HCT116 (cell line): ENCODE results near the gene FBXL2. TPM values are rescaled to one million over a fixed set of nuclear protein-coding genes. Genes with fewer than 3 reads are reported as not detected.

ENCODE experiments used
- ATAC-seq: fragments of 200-7000 bp; cut with Tn5 transposase; 2 replicates; pipeline ENCODE4 v1.9.1; 2020; ENCODE audit warnings: mild to moderate bottlenecking, moderate library complexity
- BruUV-seq: library from RNA; stranded (reverse); fragments of 400-500 nt; replicated peaks from 2 replicates; lab custom pipeline; 2021; lab: Mats Ljungman, UMichigan
- CTCF ChIA-PET: fragments of 300-600 bp; sonication (Branson Sonifier 250); formaldehyde crosslinking; loops from one replicate; lab custom pipeline; 2021; ENCODE audit warnings: antibody characterized with exemption; lab: Charles Lee
- POLR2A ChIA-PET: fragments of 300-600, 350-600 bp; sonication (Branson Sonifier 250); formaldehyde crosslinking; loops from one replicate; lab custom pipeline; 2021; ENCODE audit warnings: antibody characterized with exemption; lab: Charles Lee
- RAD21 ChIA-PET, 2 experiments: fragments of 300-600 bp; sonication (Branson Sonifier 250); formaldehyde crosslinking; loops; one replicate each; lab custom pipeline; 2023; ENCODE audit warnings: low total read pairs in 2 of 2; ENCODE audit not compliant: uncharacterized antibody in 2 of 2, unreplicated experiment in 2 of 2, low non-redundant PET in 1 of 2; lab: Charles Lee
- DNase-seq: peaks from one replicate; pipeline ENCODE4 v3.0.0-alpha.2; 2010; ENCODE audit warnings: low read depth, low spot score
- H2AFZ ChIP-seq: fragments of 200-600 bp; shearing (Covaris generic), sonication (generic); 2 replicates; pipeline ENCODE4 v1.6.1; 2017; ENCODE audit warnings: low read depth, mixed run types, mixed read lengths, antibody characterized with exemption, low read length; ENCODE audit not compliant: poor library complexity, severe bottlenecking
- H3K27ac ChIP-seq: 2 replicates; pipeline ENCODE4 v1.5.1; 2012; ENCODE audit warnings: low read depth, low read length
- H3K27me3 ChIP-seq: fragments of 200-600 bp; sonication (generic); 2 replicates; pipeline ENCODE4 v1.6.1; 2016; ENCODE audit warnings: mixed run types, low read length, mixed read lengths; ENCODE audit not compliant: insufficient read depth
- H3K36me3 ChIP-seq, 2 experiments: fragments of 200-500 bp in 1 of 2; fragments of 200-600 bp in 1 of 2; sonication (Bioruptor generic) in 1 of 2; sonication (generic) in 1 of 2; 2 replicates each; pipeline versions ENCODE4 v1.5.1 to v1.6.1; 2014 to 2016; ENCODE audit warnings: low read length in 2 of 2, inconsistent platforms in 1 of 2, mixed read lengths in 1 of 2, mixed run types in 1 of 2; ENCODE audit not compliant: insufficient read depth in 2 of 2, control insufficient read depth in 1 of 2
- H3K4me1 ChIP-seq, 2 experiments: fragments of 200-600 bp in 1 of 2; sonication (generic) in 1 of 2; 2 replicates each; pipeline versions ENCODE4 v1.5.1 to v1.6.1; 2012 to 2017; ENCODE audit warnings: low read length in 2 of 2, inconsistent platforms in 1 of 2, mild to moderate bottlenecking in 1 of 2, mixed read lengths in 1 of 2, mixed run types in 1 of 2, moderate library complexity in 1 of 2; ENCODE audit not compliant: insufficient read depth in 2 of 2, control insufficient read depth in 1 of 2
- H3K4me2 ChIP-seq: fragments of 200-600 bp; sonication (generic); 2 replicates; pipeline ENCODE4 v1.6.1; 2017; ENCODE audit warnings: mixed run types, low read length, mixed read lengths
- H3K4me3 ChIP-seq, 2 experiments: fragments of 200-600 bp in 1 of 2; sonication (generic) in 1 of 2; replicated peaks in 1 of 2; 2 replicates each; pipeline ENCODE4 v1.5.1; 2011 to 2016; ENCODE audit warnings: low read length in 2 of 2, control low read depth in 1 of 2, low read depth in 1 of 2, mild to moderate bottlenecking in 1 of 2, mixed read lengths in 1 of 2, mixed run types in 1 of 2
- H3K79me2 ChIP-seq: fragments of 200-600 bp; sonication (generic); 2 replicates; pipeline ENCODE4 v1.6.1; 2017; ENCODE audit warnings: mild to moderate bottlenecking, mixed run types, low read length, moderate library complexity, mixed read lengths; ENCODE audit not compliant: insufficient read depth
- H3K9ac ChIP-seq: fragments of 200-600 bp; sonication (generic); 2 replicates; pipeline ENCODE4 v1.6.1; 2016; ENCODE audit warnings: low read length, mixed read lengths
- H3K9me2 ChIP-seq: fragments of 200-600 bp; sonication (generic), shearing (Covaris generic); 2 replicates; pipeline ENCODE4 v1.6.1; 2017; ENCODE audit warnings: mixed run types, mild to moderate bottlenecking, moderate library complexity; ENCODE audit not compliant: insufficient read depth
- H3K9me3 ChIP-seq, 2 experiments: fragments of 200-500 bp in 1 of 2; fragments of 200-600 bp in 1 of 2; sonication (Bioruptor generic) in 1 of 2; sonication (generic) in 1 of 2; 2 replicates each; pipeline ENCODE4 v1.6.1; 2014 to 2017; ENCODE audit warnings: low read length in 2 of 2, mixed read lengths in 2 of 2, inconsistent platforms in 1 of 2, low read depth in 1 of 2, mild to moderate bottlenecking in 1 of 2, mixed run types in 1 of 2, moderate library complexity in 1 of 2; ENCODE audit not compliant: control insufficient read depth in 1 of 2, insufficient read depth in 1 of 2
- H4K20me1 ChIP-seq: fragments of 200-600 bp; sonication (generic), shearing (Covaris generic); 2 replicates; pipeline ENCODE4 v1.6.1; 2017; ENCODE audit warnings: mixed run types, mild to moderate bottlenecking, moderate library complexity; ENCODE audit not compliant: insufficient read depth
- CEBPB ChIP-seq: IDR thresholded peaks from 2 replicates; pipeline ENCODE4 v1.6.1; 2012; ENCODE audit warnings: low read depth
- EGR1 ChIP-seq: IDR thresholded peaks from 2 replicates; pipeline ENCODE4 v1.6.1; 2012; ENCODE audit warnings: low read depth
- ELF1 ChIP-seq: IDR thresholded peaks from 2 replicates; pipeline ENCODE4 v1.6.1; 2012; ENCODE audit warnings: low read depth, borderline replicate concordance
- EZH2phosphoT487 ChIP-seq: fragments of 200-600 bp; IDR thresholded peaks from 2 replicates; pipeline ENCODE4 v1.6.1; 2018; ENCODE audit warnings: antibody characterized with exemption, borderline replicate concordance
- JUND ChIP-seq: IDR thresholded peaks from 2 replicates; pipeline ENCODE4 v1.6.1; 2012
- MAX ChIP-seq: IDR thresholded peaks from 2 replicates; pipeline ENCODE4 v1.6.1; 2012
- POLR2AphosphoS5 ChIP-seq: IDR thresholded peaks from 2 replicates; pipeline ENCODE4 v1.6.1; 2011; ENCODE audit warnings: mild to moderate bottlenecking, low read depth, low read length, moderate library complexity
- RAD21 ChIP-seq: IDR thresholded peaks from 2 replicates; pipeline ENCODE4 v1.6.1; 2012; ENCODE audit warnings: low read depth, mild to moderate bottlenecking
- SIN3A ChIP-seq: IDR thresholded peaks from 2 replicates; pipeline ENCODE4 v1.6.1; 2012; ENCODE audit warnings: low read depth
- SP1 ChIP-seq: IDR thresholded peaks from 2 replicates; pipeline ENCODE4 v1.6.1; 2012; ENCODE audit warnings: low read depth
- YY1 ChIP-seq: IDR thresholded peaks from 2 replicates; pipeline ENCODE4 v1.6.1; 2011; ENCODE audit warnings: low read length, low read depth, moderate library complexity, mild to moderate bottlenecking; ENCODE audit not compliant: insufficient replicate concordance; ENCODE audit errors: extremely low read depth
- ZNF274 ChIP-seq: fragments of 200-500 bp; sonication (Bioruptor generic); IDR thresholded peaks from 2 replicates; pipeline ENCODE4 v1.6.1; 2014; ENCODE audit warnings: mild to moderate bottlenecking, low read depth, low read length, inconsistent platforms
- intact Hi-C: fragments of 100-400 bp; cut with micrococcal nuclease; formaldehyde crosslinking; loops from 2 replicates; pipeline ENCODE4 v1.10.0; 2022
- total RNA-seq: library from RNA; stranded (reverse); gene quantifications from one replicate; pipeline ENCODE4 v1.2.1, GENCODE V29; 2021; ENCODE audit not compliant: unreplicated experiment

Gene FBXL2
- total RNA-seq, 1 experiment from 2014 or later, result 12.8 TPM

- BruUV-seq, result no TSS peak
- 0 out of 4 replicates have a peak, but pooled peaks cover 0 to 5% of the 10 kb centered on the region in 2 experiments for H3K9me3 ChIP-seq
- H2AFZ ChIP-seq, result no peak overlapping the region
- no peak for TF ChIP-seq EGR1
- no peak for TF ChIP-seq SP1
- TF ChIP-seq SIN3A, result no peak
- TF ChIP-seq MAX, result no peak
- TF ChIP-seq YY1, result no peak
- no peak for TF ChIP-seq RAD21
- TF ChIP-seq JUND, result no peak
- TF ChIP-seq ZNF274, result no peak
- no peak for TF ChIP-seq POLR2AphosphoS5
- no peak for TF ChIP-seq ELF1
- no peak for TF ChIP-seq CEBPB
- TF ChIP-seq EZH2phosphoT487, result no peak
- ChIA-PET POLR2A (no interaction called here), RAD21 (no interaction called here), CTCF (no interaction called here)
- no peak for ATAC-seq
- no peaks in the 10 kb centered on the region for H3K27me3 ChIP-seq
- no peak for DNase-seq
- H3K4me3 ChIP-seq, result no peak overlapping the region
- peaks cover 0 to 9% of the 10 kb centered on the region in 2 experiments; a peak in 1 of 4 replicates for H3K36me3 ChIP-seq
- H4K20me1 ChIP-seq, result no peaks in the 10 kb centered on the region; the same call in 1 of the 2 replicates
- H3K9ac ChIP-seq, result no peak overlapping the region
- no peak overlapping the region for H3K4me2 ChIP-seq
- intact Hi-C loops, result no loop called here
- peaks cover 14 to 29% of the 10 kb centered on the region in 2 experiments for H3K4me1 ChIP-seq
- H3K9me2 ChIP-seq, result no peaks in the 10 kb centered on the region
- H3K27ac ChIP-seq, result no peak overlapping the region
- no peaks in the 10 kb centered on the region for H3K79me2 ChIP-seq
Observed at GRCh38 chr3:33312361-33312760, 35.1 kb downstream of the FBXL2 start.

GRCh38 chr3:33313331-33313730 lies 36.1 kb downstream of the FBXL2 start:
- intact Hi-C loops, result no loop called here
- Histone ChIP-seq H3K9ac (no peak overlapping the region), H3K36me3 (peaks cover 0 to 4% of the 10 kb centered on the region in 2 experiments; a peak in 1 of 4 replicates), H3K4me1 (peaks cover 14 to 31% of the 10 kb centered on the region in 2 experiments), H2AFZ (no peak overlapping the region), H3K27me3 (no peaks in the 10 kb centered on the region), H3K27ac (no peak overlapping the region), H3K9me2 (no peaks in the 10 kb centered on the region), H3K4me2 (no peak overlapping the region), H4K20me1 (no peaks in the 10 kb centered on the region; the same call in 1 of the 2 replicates), H3K9me3 (0 out of 4 replicates have a peak, but pooled peaks cover 0 to 5% of the 10 kb centered on the region in 2 experiments), H3K4me3 (no peak overlapping the region), H3K79me2 (no peaks in the 10 kb centered on the region)
- TF ChIP-seq SIN3A (no peak), ELF1 (no peak), MAX (no peak)
- ChIA-PET CTCF (no interaction called here), RAD21 (no interaction called here), POLR2A (no interaction called here)
- no TSS peak for BruUV-seq
- no peak for DNase-seq
- no peak for ATAC-seq
